GM19023 (cell line): ENCODE results near the gene MME.
"Not testable (repeated sequence)": the region's sequence is repeated elsewhere in the genome, so short reads cannot be mapped to it uniquely, and the experiment has no call there.

Experiments
- ATAC-seq: cut with Tn5 transposase; IDR thresholded peaks from one replicate; pipeline ENCODE4 v1.9.1; 2021; ENCODE audit warnings: mild to moderate bottlenecking, moderate library complexity; ENCODE audit not compliant: unreplicated experiment

The MME gene

GRCh38 chr3:155083313-155083905, 3.3 kb downstream of the MME start:
- no peak for ATAC-seq

- no peak for ATAC-seq
These were observed 4.4 kb downstream of the MME start for GRCh38 chr3:155084567-155084966.

- ATAC-seq, result no peak
These were observed 5.9 kb downstream of the MME start for GRCh38 chr3:155086051-155086450.

- ATAC-seq, result no peak
These were observed 8.7 kb downstream of the MME start for GRCh38 chr3:155088706-155089345.

- no peak for ATAC-seq
These were observed 9.4 kb downstream of the MME start for GRCh38 chr3:155089495-155089894.

- no peak for ATAC-seq
These were observed 13.1 kb downstream of the MME start for GRCh38 chr3:155093261-155093660.

- no peak for ATAC-seq
These were observed 16.3 kb downstream of the MME start for GRCh38 chr3:155096303-155097008.

GRCh38 chr3:155097009-155097349, 16.9 kb downstream of the MME start:
- no peak for ATAC-seq

GRCh38 chr3:155101398-155101797, 21.3 kb downstream of the MME start:
- no peak for ATAC-seq

- ATAC-seq, result no peak
These were observed 22.2 kb downstream of the MME start for GRCh38 chr3:155102329-155102728.

GRCh38 chr3:155103686-155104085, 23.6 kb downstream of the MME start:
- no peak for ATAC-seq

- no peak for ATAC-seq
These were observed 26.0 kb downstream of the MME start for GRCh38 chr3:155106119-155106518.

GRCh38 chr3:155110022-155110421, 29.9 kb downstream of the MME start:
- no peak for ATAC-seq

- no peak for ATAC-seq
These were observed 31.1 kb downstream of the MME start for GRCh38 chr3:155110996-155111901.

- no peak for ATAC-seq
These were observed 31.9 kb downstream of the MME start for GRCh38 chr3:155111971-155112370.

- no peak for ATAC-seq
These were observed 32.7 kb downstream of the MME start for GRCh38 chr3:155112661-155113389.

- not testable (repeated sequence) for ATAC-seq
These were observed 44.6 kb downstream of the MME start for GRCh38 chr3:155124745-155125144.

GRCh38 chr3:155129396-155129795, 49.3 kb downstream of the MME start:
- ATAC-seq, result no peak

- no peak for ATAC-seq
These were observed 49.9 kb downstream of the MME start for GRCh38 chr3:155130001-155130400.

GRCh38 chr3:155131104-155131503, 51.0 kb downstream of the MME start:
- peak; percentile 76 for ATAC-seq

- ATAC-seq, result not testable (repeated sequence)
These were observed 54.2 kb downstream of the MME start for GRCh38 chr3:155134311-155134710.
